GM21528 (cell line): ENCODE measurements around the gene KCNIP4.

Source experiments
- ATAC-seq: cut with Tn5 transposase; IDR thresholded peaks from one replicate; pipeline ENCODE4 v1.9.1; 2021; ENCODE audit warnings: mild to moderate bottlenecking, moderate library complexity; ENCODE audit not compliant: unreplicated experiment, low FRiP score

KCNIP4 gene

GRCh38 chr4:21011106-21011505, 937.5 kb downstream of the KCNIP4 start:
- no peak for ATAC-seq

GRCh38 chr4:21009956-21010355, 938.6 kb downstream of the KCNIP4 start:
- no peak for ATAC-seq

- ATAC-seq: no peak
Measured at GRCh38 chr4:21005647-21006046, 942.9 kb downstream of the KCNIP4 start.

GRCh38 chr4:21002976-21003375, 945.6 kb downstream of the KCNIP4 start:
- ATAC-seq: no peak

GRCh38 chr4:21002286-21002685, 946.3 kb downstream of the KCNIP4 start:
- no peak for ATAC-seq

- no peak for ATAC-seq
Measured at GRCh38 chr4:21001490-21001889, 947.1 kb downstream of the KCNIP4 start.

GRCh38 chr4:20997886-20998285, 950.7 kb downstream of the KCNIP4 start:
- ATAC-seq: no peak

GRCh38 chr4:20995610-20996009, 953.0 kb downstream of the KCNIP4 start:
- no peak for ATAC-seq

- no peak for ATAC-seq
Measured at GRCh38 chr4:20995015-20995414, 953.6 kb downstream of the KCNIP4 start.

GRCh38 chr4:20992002-20992401, 956.6 kb downstream of the KCNIP4 start:
- ATAC-seq: no peak

GRCh38 chr4:20987191-20987590, 961.4 kb downstream of the KCNIP4 start:
- no peak for ATAC-seq

- ATAC-seq: no peak
Measured at GRCh38 chr4:20984576-20984836, 964.1 kb downstream of the KCNIP4 start.

- no peak for ATAC-seq
Measured at GRCh38 chr4:20983763-20984575, 964.6 kb downstream of the KCNIP4 start.

- no peak for ATAC-seq
Measured at GRCh38 chr4:20982544-20982943, 966.0 kb downstream of the KCNIP4 start.

GRCh38 chr4:20960291-20960690, 988.3 kb downstream of the KCNIP4 start:
- no peak for ATAC-seq

- ATAC-seq: no peak
Measured at GRCh38 chr4:20954541-20954940, 994.0 kb downstream of the KCNIP4 start.

GRCh38 chr4:20944961-20945360, 1003.6 kb downstream of the KCNIP4 start:
- no peak for ATAC-seq

GRCh38 chr4:20944451-20944850, 1004.1 kb downstream of the KCNIP4 start:
- ATAC-seq: no peak

- no peak for ATAC-seq
Measured at GRCh38 chr4:20938204-20938603, 1010.4 kb downstream of the KCNIP4 start.

GRCh38 chr4:20926529-20926928, 1022.0 kb downstream of the KCNIP4 start:
- ATAC-seq: no peak

- ATAC-seq: no peak
Measured at GRCh38 chr4:20925176-20925575, 1023.4 kb downstream of the KCNIP4 start.

GRCh38 chr4:20922962-20923361, 1025.6 kb downstream of the KCNIP4 start:
- no peak for ATAC-seq

GRCh38 chr4:20916106-20916505, 1032.5 kb downstream of the KCNIP4 start:
- no peak for ATAC-seq
